ENCODE data around the gene MGLL. TPM values are rescaled to one million over a fixed set of nuclear protein-coding genes. Genes with fewer than 3 reads are reported as not detected.

MGLL gene
- total RNA-seq, 2 experiments from 2014 or later, result 19.2 to 21.6 TPM

DNA sequence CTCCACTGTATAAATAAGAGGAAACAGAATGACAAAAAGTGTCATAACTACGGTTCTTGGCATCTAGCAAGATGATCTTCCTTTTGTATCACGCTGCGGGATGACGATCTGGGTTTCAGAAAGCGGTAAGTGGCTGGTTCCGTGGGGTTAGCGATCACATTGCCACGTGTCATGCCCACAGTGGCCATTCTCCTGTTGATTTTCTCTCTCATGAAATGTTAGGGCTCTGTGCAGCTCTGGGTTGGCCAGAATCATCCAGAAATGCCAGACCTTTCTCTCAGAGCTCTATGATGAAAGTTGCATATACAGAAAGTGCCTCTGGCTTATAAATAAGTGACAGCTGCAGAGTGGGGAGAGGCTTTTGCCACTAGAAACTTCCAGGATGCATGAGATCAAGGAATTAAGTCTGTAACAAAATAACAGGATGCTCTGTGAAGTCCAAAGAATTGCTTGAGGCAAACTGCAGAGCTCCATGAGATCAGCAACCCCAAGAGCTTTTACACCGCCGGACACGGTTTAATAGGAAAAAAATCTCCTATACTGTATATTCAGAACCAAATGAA lies 78.0 kb downstream of the MGLL start:
- Histone ChIP-seq H3K9me2 (ENCODE audit: insufficient read depth, low read length) (no peaks in the 10 kb centered on the region), H3K27ac (ENCODE audit: low read depth, low read length, poor library complexity, severe bottlenecking) (no peak overlapping the region), H3K79me2 (ENCODE audit: insufficient read depth, low read depth, low read length) (no peaks in the 10 kb centered on the region), H3K4me3 (ENCODE audit: low read depth, low read length, poor library complexity, severe bottlenecking) (no peak overlapping the region), H2AFZ (ENCODE audit: low read length) (no peak overlapping the region), H4K20me1 (ENCODE audit: insufficient read depth, low read length) (no peaks in the 10 kb centered on the region), H3K9me3 (ENCODE audit: low read length) (no peaks in the 10 kb centered on the region), H3K4me2 (ENCODE audit: low read length) (no peak overlapping the region), H3K36me3 (ENCODE audit: insufficient read depth, low read length) (no peaks in the 10 kb centered on the region), H3K4me1 (ENCODE audit: insufficient read depth, low read length, poor library complexity, severe bottlenecking) (peaks cover 3% of the 10 kb centered on the region)
- ChIA-PET POLR2A (no interaction called here), CTCF (ENCODE audit: unreplicated experiment) (no interaction called here)
- no peak for TF ChIP-seq EZH2phosphoT487 (IDR thresholded peaks at IDR 0.05; ENCODE audit: borderline replicate concordance, low read depth, low read length)
- TF ChIP-seq, protein P1, sequence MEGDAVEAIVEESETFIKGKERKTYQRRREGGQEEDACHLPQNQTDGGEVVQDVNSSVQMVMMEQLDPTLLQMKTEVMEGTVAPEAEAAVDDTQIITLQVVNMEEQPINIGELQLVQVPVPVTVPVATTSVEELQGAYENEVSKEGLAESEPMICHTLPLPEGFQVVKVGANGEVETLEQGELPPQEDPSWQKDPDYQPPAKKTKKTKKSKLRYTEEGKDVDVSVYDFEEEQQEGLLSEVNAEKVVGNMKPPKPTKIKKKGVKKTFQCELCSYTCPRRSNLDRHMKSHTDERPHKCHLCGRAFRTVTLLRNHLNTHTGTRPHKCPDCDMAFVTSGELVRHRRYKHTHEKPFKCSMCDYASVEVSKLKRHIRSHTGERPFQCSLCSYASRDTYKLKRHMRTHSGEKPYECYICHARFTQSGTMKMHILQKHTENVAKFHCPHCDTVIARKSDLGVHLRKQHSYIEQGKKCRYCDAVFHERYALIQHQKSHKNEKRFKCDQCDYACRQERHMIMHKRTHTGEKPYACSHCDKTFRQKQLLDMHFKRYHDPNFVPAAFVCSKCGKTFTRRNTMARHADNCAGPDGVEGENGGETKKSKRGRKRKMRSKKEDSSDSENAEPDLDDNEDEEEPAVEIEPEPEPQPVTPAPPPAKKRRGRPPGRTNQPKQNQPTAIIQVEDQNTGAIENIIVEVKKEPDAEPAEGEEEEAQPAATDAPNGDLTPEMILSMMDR (conservative IDR thresholded peaks at IDR 0.05; ENCODE audit: low read length), result no peak
- no peak for DNase-seq (ENCODE audit: low spot score)
- intact Hi-C loops (cut with micrococcal nuclease; ENCODE audit: unreplicated experiment), result no loop called here
- BruUV-seq (replicated peaks), result no TSS peak

DNA sequence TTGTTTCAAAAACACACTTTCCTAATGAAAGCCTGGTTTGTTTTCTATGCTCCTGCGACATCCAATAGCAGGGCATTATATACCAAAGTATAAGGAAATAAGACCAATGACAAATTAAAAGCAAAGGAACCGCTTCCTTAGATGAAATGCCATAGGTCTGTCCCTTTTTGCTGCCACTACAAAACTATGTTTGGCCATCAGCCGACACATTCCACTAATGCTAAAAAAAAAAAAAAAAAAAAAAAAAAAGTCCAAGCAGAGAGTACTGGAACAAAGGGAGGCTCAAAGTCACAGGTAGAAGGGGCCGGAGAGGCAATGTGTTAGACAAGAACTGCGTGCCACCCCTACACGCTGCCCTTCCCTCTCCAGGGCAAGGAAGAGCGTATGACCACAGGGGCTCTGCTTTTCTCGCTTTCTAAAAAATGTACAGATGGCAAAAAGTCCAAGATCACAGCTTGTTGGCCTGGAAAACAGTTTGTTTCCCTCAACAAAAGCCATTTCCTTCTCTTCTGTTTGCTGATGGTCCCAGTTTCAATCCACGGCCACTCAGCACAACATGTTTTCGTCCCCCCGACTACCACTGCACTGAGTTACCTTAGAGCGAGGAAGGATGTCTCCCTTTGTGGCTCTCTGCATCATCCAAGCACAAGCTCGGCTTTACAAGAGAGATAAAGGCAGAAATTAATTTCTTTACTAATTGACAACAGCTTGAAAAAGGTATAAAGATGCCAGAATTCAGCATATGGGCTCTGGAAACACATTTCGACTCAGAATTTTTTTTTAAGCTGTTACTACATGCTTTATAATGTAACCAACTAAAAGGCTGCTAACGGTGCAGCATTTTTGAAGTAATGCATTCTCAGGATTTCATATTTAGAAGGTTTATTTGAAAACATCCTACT lies 78.7 kb downstream of the MGLL start:
- Histone ChIP-seq H3K79me2 (ENCODE audit: insufficient read depth, low read depth, low read length) (no peaks in the 10 kb centered on the region), H3K4me2 (ENCODE audit: low read length) (no peak overlapping the region), H3K4me1 (ENCODE audit: insufficient read depth, low read length, poor library complexity, severe bottlenecking) (peaks cover 9% of the 10 kb centered on the region), H3K36me3 (ENCODE audit: insufficient read depth, low read length) (no peaks in the 10 kb centered on the region), H3K9me2 (ENCODE audit: insufficient read depth, low read length) (no peaks in the 10 kb centered on the region), H2AFZ (ENCODE audit: low read length) (no peak overlapping the region), H3K9me3 (ENCODE audit: low read length) (no peaks in the 10 kb centered on the region), H4K20me1 (ENCODE audit: insufficient read depth, low read length) (no peaks in the 10 kb centered on the region), H3K4me3 (ENCODE audit: low read depth, low read length, poor library complexity, severe bottlenecking) (no peak overlapping the region), H3K27ac (ENCODE audit: low read depth, low read length, poor library complexity, severe bottlenecking) (no peak overlapping the region)
- no TSS peak for BruUV-seq (replicated peaks)
- TF ChIP-seq, protein P1 (conservative IDR thresholded peaks at IDR 0.05; ENCODE audit: low read length), result no peak
- TF ChIP-seq EZH2phosphoT487 (IDR thresholded peaks at IDR 0.05; ENCODE audit: borderline replicate concordance, low read depth, low read length), result no peak
- no peak for DNase-seq (ENCODE audit: low spot score)
- POLR2A ChIA-PET, result interaction anchor here (0.9 kb wide), 1 partner anchor 14 kb away, joined by 3 read pairs; no protein-coding TSS in a partner anchor
- CTCF ChIA-PET (ENCODE audit: unreplicated experiment), result no interaction called here
- intact Hi-C loops (cut with micrococcal nuclease; ENCODE audit: unreplicated experiment), result no loop called here

- ChIA-PET CTCF (ENCODE audit: unreplicated experiment) (no interaction called here), POLR2A (interaction anchor here (0.9 kb wide), 1 partner anchor 13 kb away, joined by 3 read pairs; no protein-coding TSS in a partner anchor)
- Histone ChIP-seq H3K4me3 (ENCODE audit: low read depth, low read length, poor library complexity, severe bottlenecking) (no peak overlapping the region), H4K20me1 (ENCODE audit: insufficient read depth, low read length) (no peaks in the 10 kb centered on the region), H3K9me2 (ENCODE audit: insufficient read depth, low read length) (no peaks in the 10 kb centered on the region), H2AFZ (ENCODE audit: low read length) (no peak overlapping the region), H3K27ac (ENCODE audit: low read depth, low read length, poor library complexity, severe bottlenecking) (no peak overlapping the region), H3K4me2 (ENCODE audit: low read length) (no peak overlapping the region), H3K36me3 (ENCODE audit: insufficient read depth, low read length) (no peaks in the 10 kb centered on the region), H3K4me1 (ENCODE audit: insufficient read depth, low read length, poor library complexity, severe bottlenecking) (peaks cover 19% of the 10 kb centered on the region), H3K79me2 (ENCODE audit: insufficient read depth, low read depth, low read length) (no peaks in the 10 kb centered on the region), H3K9me3 (ENCODE audit: low read length) (no peaks in the 10 kb centered on the region)
- BruUV-seq (replicated peaks), result no TSS peak
- no peak for TF ChIP-seq EZH2phosphoT487 (IDR thresholded peaks at IDR 0.05; ENCODE audit: borderline replicate concordance, low read depth, low read length)
- DNase-seq (ENCODE audit: low spot score), result no peak
- intact Hi-C loops (cut with micrococcal nuclease; ENCODE audit: unreplicated experiment), result no loop called here
Observed at GRCh38 chr3:127742580-127742979, 79.7 kb downstream of the MGLL start.

Measured in OCI-LY7 (cell line).